HCT116 (cell line): ENCODE data around the gene MAP4. TPM values are rescaled to one million over a fixed set of nuclear protein-coding genes. Genes with fewer than 3 reads are reported as not detected.

Source experiments
- ATAC-seq: fragments of 200-7000 bp; cut with Tn5 transposase; 2 replicates; pipeline ENCODE4 v1.9.1; 2020; ENCODE audit warnings: mild to moderate bottlenecking, moderate library complexity
- BruUV-seq: library from RNA; stranded (reverse); fragments of 400-500 nt; replicated peaks from 2 replicates; lab custom pipeline; 2021; lab: Mats Ljungman, UMichigan
- CTCF ChIA-PET: fragments of 300-600 bp; sonication (Branson Sonifier 250); formaldehyde crosslinking; loops from one replicate; lab custom pipeline; 2021; ENCODE audit warnings: antibody characterized with exemption; lab: Charles Lee
- POLR2A ChIA-PET: fragments of 300-600, 350-600 bp; sonication (Branson Sonifier 250); formaldehyde crosslinking; loops from one replicate; lab custom pipeline; 2021; ENCODE audit warnings: antibody characterized with exemption; lab: Charles Lee
- RAD21 ChIA-PET, 2 experiments: fragments of 300-600 bp; sonication (Branson Sonifier 250); formaldehyde crosslinking; loops; one replicate each; lab custom pipeline; 2023; ENCODE audit warnings: low total read pairs in 2 of 2; ENCODE audit not compliant: uncharacterized antibody in 2 of 2, unreplicated experiment in 2 of 2, low non-redundant PET in 1 of 2; lab: Charles Lee
- DNase-seq: peaks from one replicate; pipeline ENCODE4 v3.0.0-alpha.2; 2010; ENCODE audit warnings: low read depth, low spot score
- H2AFZ ChIP-seq: fragments of 200-600 bp; shearing (Covaris generic), sonication (generic); 2 replicates; pipeline ENCODE4 v1.6.1; 2017; ENCODE audit warnings: low read depth, mixed run types, mixed read lengths, antibody characterized with exemption, low read length; ENCODE audit not compliant: poor library complexity, severe bottlenecking
- H3K27ac ChIP-seq: 2 replicates; pipeline ENCODE4 v1.5.1; 2012; ENCODE audit warnings: low read depth, low read length
- H3K27me3 ChIP-seq: fragments of 200-600 bp; sonication (generic); 2 replicates; pipeline ENCODE4 v1.6.1; 2016; ENCODE audit warnings: mixed run types, low read length, mixed read lengths; ENCODE audit not compliant: insufficient read depth
- H3K36me3 ChIP-seq, 2 experiments: fragments of 200-500 bp in 1 of 2; fragments of 200-600 bp in 1 of 2; sonication (Bioruptor generic) in 1 of 2; sonication (generic) in 1 of 2; 2 replicates each; pipeline versions ENCODE4 v1.5.1 to v1.6.1; 2014 to 2016; ENCODE audit warnings: low read length in 2 of 2, inconsistent platforms in 1 of 2, mixed read lengths in 1 of 2, mixed run types in 1 of 2; ENCODE audit not compliant: insufficient read depth in 2 of 2, control insufficient read depth in 1 of 2
- H3K4me1 ChIP-seq, 2 experiments: fragments of 200-600 bp in 1 of 2; sonication (generic) in 1 of 2; 2 replicates each; pipeline versions ENCODE4 v1.5.1 to v1.6.1; 2012 to 2017; ENCODE audit warnings: low read length in 2 of 2, inconsistent platforms in 1 of 2, mild to moderate bottlenecking in 1 of 2, mixed read lengths in 1 of 2, mixed run types in 1 of 2, moderate library complexity in 1 of 2; ENCODE audit not compliant: insufficient read depth in 2 of 2, control insufficient read depth in 1 of 2
- H3K4me2 ChIP-seq: fragments of 200-600 bp; sonication (generic); 2 replicates; pipeline ENCODE4 v1.6.1; 2017; ENCODE audit warnings: mixed run types, low read length, mixed read lengths
- H3K4me3 ChIP-seq, 2 experiments: fragments of 200-600 bp in 1 of 2; sonication (generic) in 1 of 2; replicated peaks in 1 of 2; 2 replicates each; pipeline ENCODE4 v1.5.1; 2011 to 2016; ENCODE audit warnings: low read length in 2 of 2, control low read depth in 1 of 2, low read depth in 1 of 2, mild to moderate bottlenecking in 1 of 2, mixed read lengths in 1 of 2, mixed run types in 1 of 2
- H3K79me2 ChIP-seq: fragments of 200-600 bp; sonication (generic); 2 replicates; pipeline ENCODE4 v1.6.1; 2017; ENCODE audit warnings: mild to moderate bottlenecking, mixed run types, low read length, moderate library complexity, mixed read lengths; ENCODE audit not compliant: insufficient read depth
- H3K9ac ChIP-seq: fragments of 200-600 bp; sonication (generic); 2 replicates; pipeline ENCODE4 v1.6.1; 2016; ENCODE audit warnings: low read length, mixed read lengths
- H3K9me2 ChIP-seq: fragments of 200-600 bp; sonication (generic), shearing (Covaris generic); 2 replicates; pipeline ENCODE4 v1.6.1; 2017; ENCODE audit warnings: mixed run types, mild to moderate bottlenecking, moderate library complexity; ENCODE audit not compliant: insufficient read depth
- H3K9me3 ChIP-seq, 2 experiments: fragments of 200-500 bp in 1 of 2; fragments of 200-600 bp in 1 of 2; sonication (Bioruptor generic) in 1 of 2; sonication (generic) in 1 of 2; 2 replicates each; pipeline ENCODE4 v1.6.1; 2014 to 2017; ENCODE audit warnings: low read length in 2 of 2, mixed read lengths in 2 of 2, inconsistent platforms in 1 of 2, low read depth in 1 of 2, mild to moderate bottlenecking in 1 of 2, mixed run types in 1 of 2, moderate library complexity in 1 of 2; ENCODE audit not compliant: control insufficient read depth in 1 of 2, insufficient read depth in 1 of 2
- H4K20me1 ChIP-seq: fragments of 200-600 bp; sonication (generic), shearing (Covaris generic); 2 replicates; pipeline ENCODE4 v1.6.1; 2017; ENCODE audit warnings: mixed run types, mild to moderate bottlenecking, moderate library complexity; ENCODE audit not compliant: insufficient read depth
- ELF1 ChIP-seq: IDR thresholded peaks from 2 replicates; pipeline ENCODE4 v1.6.1; 2012; ENCODE audit warnings: low read depth, borderline replicate concordance
- POLR2AphosphoS5 ChIP-seq: IDR thresholded peaks from 2 replicates; pipeline ENCODE4 v1.6.1; 2011; ENCODE audit warnings: mild to moderate bottlenecking, low read depth, low read length, moderate library complexity
- RAD21 ChIP-seq: IDR thresholded peaks from 2 replicates; pipeline ENCODE4 v1.6.1; 2012; ENCODE audit warnings: low read depth, mild to moderate bottlenecking
- SIN3A ChIP-seq: IDR thresholded peaks from 2 replicates; pipeline ENCODE4 v1.6.1; 2012; ENCODE audit warnings: low read depth
- ZFX ChIP-seq: fragments of 450-650 bp; IDR thresholded peaks from 2 replicates; pipeline ENCODE4 v1.6.1; 2017
- intact Hi-C: fragments of 100-400 bp; cut with micrococcal nuclease; formaldehyde crosslinking; loops from 2 replicates; pipeline ENCODE4 v1.10.0; 2022
- total RNA-seq: library from RNA; stranded (reverse); gene quantifications from one replicate; pipeline ENCODE4 v1.2.1, GENCODE V29; 2021; ENCODE audit not compliant: unreplicated experiment
- TF ChIP-seq, protein P1 (sequence below), 3 experiments: fragments of 200-600 bp in 1 of 3; sonication (generic) in 1 of 3; IDR thresholded peaks in 2 of 3; conservative IDR thresholded peaks in 1 of 3; 2 replicates each; pipeline ENCODE4 v1.5.1; 2012 to 2017; ENCODE audit warnings: low read depth in 2 of 3, low read length in 2 of 3, antibody characterized with exemption in 1 of 3, borderline replicate concordance in 1 of 3, control low read depth in 1 of 3, mild to moderate bottlenecking in 1 of 3, mixed read lengths in 1 of 3, mixed run types in 1 of 3, moderate library complexity in 1 of 3; ENCODE audit not compliant: insufficient read depth in 1 of 3
- TF ChIP-seq, protein P2 (sequence below): IDR thresholded peaks from 2 replicates; pipeline ENCODE4 v1.6.1; 2012; ENCODE audit warnings: low read depth

MAP4 gene
- total RNA-seq, 1 experiment from 2014 or later = 200 TPM

DNA sequence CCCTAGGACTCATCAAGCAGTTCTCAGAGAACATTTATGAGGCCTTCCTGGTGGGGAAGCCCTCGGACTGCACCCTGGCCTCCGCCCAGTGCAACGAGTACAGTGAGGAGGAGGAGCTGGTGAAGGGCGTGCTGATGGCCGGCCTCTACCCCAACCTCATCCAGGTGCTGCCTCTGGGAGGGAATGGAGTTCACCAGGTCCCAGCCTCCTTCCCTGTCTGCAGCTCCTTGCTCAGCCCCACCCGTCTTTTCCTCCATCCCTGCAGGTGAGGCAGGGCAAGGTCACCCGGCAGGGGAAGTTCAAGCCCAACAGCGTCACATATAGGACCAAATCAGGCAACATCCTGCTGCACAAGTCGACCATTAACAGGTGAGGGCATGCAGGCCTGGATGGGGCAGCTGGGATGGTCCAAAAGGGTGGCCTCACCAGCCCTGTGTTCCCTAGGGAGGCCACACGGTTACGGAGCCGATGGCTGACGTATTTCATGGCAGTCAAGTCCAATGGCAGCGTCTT, 167.0 kb downstream of the MAP4 start:
- intact Hi-C loops = no loop called here
- Histone ChIP-seq H3K27me3 (no peaks in the 10 kb centered on the region), H3K36me3 (peaks cover 29 to 56% of the 10 kb centered on the region in 2 experiments; a peak in 3 of 4 replicates), H3K4me1 (no peaks in the 10 kb centered on the region), H3K79me2 (peaks cover 5% of the 10 kb centered on the region; the same call in 1 of the 2 replicates), H3K9ac (no peak overlapping the region), H3K4me2 (no peak overlapping the region), H2AFZ (no peak overlapping the region), H4K20me1 (no peaks in the 10 kb centered on the region), H3K9me3 (no peaks in the 10 kb centered on the region), H3K4me3 (no peak overlapping the region), H3K9me2 (no peaks in the 10 kb centered on the region), H3K27ac (no peak overlapping the region)
- RAD21 ChIA-PET = interaction anchor here in 1 of 2 experiments (0.6 to 0.7 kb wide), 2 partner anchors 12 to 304 kb away, joined by 3 read pairs; no protein-coding TSS in a partner anchor
- no peak for TF ChIP-seq ZFX
- TF ChIP-seq SIN3A = no peak
- TF ChIP-seq POLR2AphosphoS5 = peak; percentile 4; the same call in 1 of the 2 replicates
- TF ChIP-seq, protein P1, sequence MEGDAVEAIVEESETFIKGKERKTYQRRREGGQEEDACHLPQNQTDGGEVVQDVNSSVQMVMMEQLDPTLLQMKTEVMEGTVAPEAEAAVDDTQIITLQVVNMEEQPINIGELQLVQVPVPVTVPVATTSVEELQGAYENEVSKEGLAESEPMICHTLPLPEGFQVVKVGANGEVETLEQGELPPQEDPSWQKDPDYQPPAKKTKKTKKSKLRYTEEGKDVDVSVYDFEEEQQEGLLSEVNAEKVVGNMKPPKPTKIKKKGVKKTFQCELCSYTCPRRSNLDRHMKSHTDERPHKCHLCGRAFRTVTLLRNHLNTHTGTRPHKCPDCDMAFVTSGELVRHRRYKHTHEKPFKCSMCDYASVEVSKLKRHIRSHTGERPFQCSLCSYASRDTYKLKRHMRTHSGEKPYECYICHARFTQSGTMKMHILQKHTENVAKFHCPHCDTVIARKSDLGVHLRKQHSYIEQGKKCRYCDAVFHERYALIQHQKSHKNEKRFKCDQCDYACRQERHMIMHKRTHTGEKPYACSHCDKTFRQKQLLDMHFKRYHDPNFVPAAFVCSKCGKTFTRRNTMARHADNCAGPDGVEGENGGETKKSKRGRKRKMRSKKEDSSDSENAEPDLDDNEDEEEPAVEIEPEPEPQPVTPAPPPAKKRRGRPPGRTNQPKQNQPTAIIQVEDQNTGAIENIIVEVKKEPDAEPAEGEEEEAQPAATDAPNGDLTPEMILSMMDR (IDR thresholded peaks at IDR 0.05 in 2 of 3, conservative IDR thresholded peaks at IDR 0.05 in 1 of 3; ENCODE audit: borderline replicate concordance in 1 of 3, insufficient read depth in 1 of 3, low read depth in 2 of 3, low read length in 2 of 3) = no peak
- no peak for TF ChIP-seq ELF1
- TF ChIP-seq RAD21 = no peak
- TF ChIP-seq, protein P2, sequence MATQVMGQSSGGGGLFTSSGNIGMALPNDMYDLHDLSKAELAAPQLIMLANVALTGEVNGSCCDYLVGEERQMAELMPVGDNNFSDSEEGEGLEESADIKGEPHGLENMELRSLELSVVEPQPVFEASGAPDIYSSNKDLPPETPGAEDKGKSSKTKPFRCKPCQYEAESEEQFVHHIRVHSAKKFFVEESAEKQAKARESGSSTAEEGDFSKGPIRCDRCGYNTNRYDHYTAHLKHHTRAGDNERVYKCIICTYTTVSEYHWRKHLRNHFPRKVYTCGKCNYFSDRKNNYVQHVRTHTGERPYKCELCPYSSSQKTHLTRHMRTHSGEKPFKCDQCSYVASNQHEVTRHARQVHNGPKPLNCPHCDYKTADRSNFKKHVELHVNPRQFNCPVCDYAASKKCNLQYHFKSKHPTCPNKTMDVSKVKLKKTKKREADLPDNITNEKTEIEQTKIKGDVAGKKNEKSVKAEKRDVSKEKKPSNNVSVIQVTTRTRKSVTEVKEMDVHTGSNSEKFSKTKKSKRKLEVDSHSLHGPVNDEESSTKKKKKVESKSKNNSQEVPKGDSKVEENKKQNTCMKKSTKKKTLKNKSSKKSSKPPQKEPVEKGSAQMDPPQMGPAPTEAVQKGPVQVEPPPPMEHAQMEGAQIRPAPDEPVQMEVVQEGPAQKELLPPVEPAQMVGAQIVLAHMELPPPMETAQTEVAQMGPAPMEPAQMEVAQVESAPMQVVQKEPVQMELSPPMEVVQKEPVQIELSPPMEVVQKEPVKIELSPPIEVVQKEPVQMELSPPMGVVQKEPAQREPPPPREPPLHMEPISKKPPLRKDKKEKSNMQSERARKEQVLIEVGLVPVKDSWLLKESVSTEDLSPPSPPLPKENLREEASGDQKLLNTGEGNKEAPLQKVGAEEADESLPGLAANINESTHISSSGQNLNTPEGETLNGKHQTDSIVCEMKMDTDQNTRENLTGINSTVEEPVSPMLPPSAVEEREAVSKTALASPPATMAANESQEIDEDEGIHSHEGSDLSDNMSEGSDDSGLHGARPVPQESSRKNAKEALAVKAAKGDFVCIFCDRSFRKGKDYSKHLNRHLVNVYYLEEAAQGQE = no peak
- TSS peak; percentile 17 for BruUV-seq
- CTCF ChIA-PET = interaction anchor here (1.4 to 1.5 kb wide), 2 partner anchors 141 to 302 kb away, joined by 4 to 6 read pairs; no protein-coding TSS in a partner anchor
- no peak for DNase-seq
- POLR2A ChIA-PET = no interaction called here
- ATAC-seq = 0 out of 2 replicates have a peak, but pooled peaks have one; percentile 1
